Karpas-422 (cell line): ENCODE measurements around the gene LSMEM2. TPM values are rescaled to one million over a fixed set of nuclear protein-coding genes. Genes with fewer than 3 reads are reported as not detected.

Source experiments
- DNase-seq: peaks from one replicate; pipeline ENCODE4 v3.0.0-alpha.2; 2015
- H2AFZ ChIP-seq: fragments of 200-600 bp; sonication (generic); 2 replicates; pipeline ENCODE4 v1.6.1; 2014; ENCODE audit warnings: antibody characterized with exemption, low read length, mixed read lengths
- H3K27ac ChIP-seq: fragments of 200-600 bp; sonication (generic); 2 replicates; pipeline ENCODE4 v1.5.1; 2014; ENCODE audit warnings: mild to moderate bottlenecking, low read length, moderate library complexity
- H3K27me3 ChIP-seq: fragments of 200-600 bp; sonication (generic); 2 replicates; pipeline ENCODE4 v1.6.1; 2014; ENCODE audit warnings: low read length, mixed read lengths
- H3K36me3 ChIP-seq: fragments of 200-600 bp; sonication (generic); 2 replicates; pipeline ENCODE4 v1.6.1; 2014; ENCODE audit warnings: low read length, mixed read lengths; ENCODE audit not compliant: insufficient read depth
- H3K4me1 ChIP-seq: fragments of 200-600 bp; sonication (generic); 2 replicates; pipeline ENCODE4 v1.6.1; 2014; ENCODE audit warnings: mild to moderate bottlenecking, low read length, mixed read lengths
- H3K4me2 ChIP-seq: fragments of 200-600 bp; sonication (generic); 2 replicates; pipeline ENCODE4 v1.6.1; 2014; ENCODE audit warnings: low read length, low read depth, mild to moderate bottlenecking; ENCODE audit not compliant: poor library complexity, severe bottlenecking
- H3K4me3 ChIP-seq: fragments of 200-600 bp; sonication (generic); 2 replicates; pipeline ENCODE4 v1.5.1; 2014; ENCODE audit warnings: mild to moderate bottlenecking, antibody characterized with exemption, low read length, mixed read lengths
- H3K79me2 ChIP-seq: fragments of 200-600 bp; sonication (generic); 2 replicates; pipeline ENCODE4 v1.6.1; 2014; ENCODE audit warnings: mild to moderate bottlenecking, low read length, mixed read lengths
- H3K9ac ChIP-seq: fragments of 200-600 bp; sonication (generic); 2 replicates; pipeline ENCODE4 v1.6.0; 2014; ENCODE audit warnings: low read length
- H3K9me2 ChIP-seq: fragments of 200-600 bp; sonication (generic), shearing (Covaris generic); replicated peaks from 2 replicates; pipeline ENCODE4 v1.6.0; 2014; ENCODE audit warnings: mild to moderate bottlenecking, low read length, moderate library complexity; ENCODE audit not compliant: insufficient read depth
- H3K9me3 ChIP-seq: fragments of 300-700, 200-600 bp; sonication (generic); 2 replicates; pipeline ENCODE4 v1.6.1; 2014; ENCODE audit warnings: low read length, mixed read lengths
- H4K20me1 ChIP-seq: fragments of 200-600 bp; sonication (generic); 2 replicates; pipeline ENCODE4 v1.6.1; 2014; ENCODE audit warnings: mild to moderate bottlenecking, antibody characterized with exemption, low read length, low read depth; ENCODE audit not compliant: insufficient read depth
- total RNA-seq: library from RNA; depleted of rRNA; stranded (reverse); fragments of >200 nt; shearing (Covaris generic); gene quantifications from 2 replicates; pipeline ENCODE4 v1.2.3, GENCODE V29; 2014; ENCODE audit warnings: low replicate concordance; rRNA removed

The LSMEM2 gene
- 0.14 TPM in 1 of 2 replicates, not detected in the other for total RNA-seq

- no peaks in the 10 kb centered on the region for H3K4me1 ChIP-seq
- no peak within 1 kb of the TSS for H3K27ac ChIP-seq
- no peaks in the 10 kb centered on the region for H3K36me3 ChIP-seq
- no peaks in the 10 kb centered on the region for H4K20me1 ChIP-seq
- no peak within 1 kb of the TSS for H2AFZ ChIP-seq
- no peak within 1 kb of the TSS for H3K4me3 ChIP-seq
- no peaks in the 10 kb centered on the region for H3K9me3 ChIP-seq
- no peaks in the 10 kb centered on the region for H3K27me3 ChIP-seq
- no peaks in the 10 kb centered on the region for H3K9me2 ChIP-seq
- H3K4me2 ChIP-seq: no peak within 1 kb of the TSS
- DNase-seq: no peak
- H3K79me2 ChIP-seq: no peaks in the 10 kb centered on the region
- no peak within 1 kb of the TSS for H3K9ac ChIP-seq
Measured at GRCh38 chr3:50278880-50279224, at the start of gene LSMEM2. LSMEM2 (plus strand) TSS chr3:50279087; CDS start chr3:50279114, 27 bp downstream.

GRCh38 chr3:50229490-50229889 lies 49.4 kb upstream of the LSMEM2 start:
- Histone ChIP-seq H3K4me2 (peak overlapping the region; percentile 37), H3K36me3 (no peaks in the 10 kb centered on the region), H3K27ac (peak overlapping the region; percentile 58; the same call in 1 of the 2 replicates), H3K9ac (no peak overlapping the region), H3K9me2 (no peaks in the 10 kb centered on the region), H4K20me1 (no peaks in the 10 kb centered on the region), H3K79me2 (no peaks in the 10 kb centered on the region; the same call in 1 of the 2 replicates), H3K4me3 (no peak overlapping the region), H3K27me3 (no peaks in the 10 kb centered on the region), H3K9me3 (no peaks in the 10 kb centered on the region), H3K4me1 (peaks cover 44% of the 10 kb centered on the region), H2AFZ (no peak overlapping the region)
- no peak for DNase-seq

GRCh38 chr3:50230104-50230793 lies 48.6 kb upstream of the LSMEM2 start:
- Histone ChIP-seq H3K4me1 (peaks cover 51% of the 10 kb centered on the region), H3K36me3 (no peaks in the 10 kb centered on the region), H4K20me1 (no peaks in the 10 kb centered on the region), H3K4me3 (peak overlapping the region; percentile 11; the same call in 1 of the 2 replicates), H3K9ac (peak overlapping the region; percentile 48), H3K9me2 (no peaks in the 10 kb centered on the region), H3K9me3 (no peaks in the 10 kb centered on the region), H3K27ac (no peak overlapping the region; the same call in 1 of the 2 replicates), H3K4me2 (peak overlapping the region; percentile 37), H3K79me2 (no peaks in the 10 kb centered on the region; the same call in 1 of the 2 replicates), H3K27me3 (no peaks in the 10 kb centered on the region), H2AFZ (peak overlapping the region; percentile 55; the same call in 1 of the 2 replicates)
- peak; percentile 59 for DNase-seq

DNA sequence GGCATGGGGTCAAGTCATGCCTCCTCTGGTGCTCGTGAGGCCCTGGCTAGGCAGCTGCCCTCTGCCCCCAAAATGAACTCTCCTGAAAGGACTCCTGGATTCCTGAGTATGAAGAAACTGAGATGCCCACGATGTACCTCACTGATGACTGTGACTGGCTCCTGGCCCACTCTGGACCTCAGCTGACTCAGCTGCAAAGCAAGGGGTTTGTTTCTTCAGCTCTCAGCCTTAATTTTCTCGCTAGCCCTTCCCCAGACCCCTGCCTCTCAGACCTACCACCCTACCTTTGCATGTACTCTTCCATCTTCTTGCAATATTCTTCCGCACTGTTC lies 48.1 kb upstream of the LSMEM2 start:
- no peaks in the 10 kb centered on the region for H3K36me3 ChIP-seq
- no peak overlapping the region for H3K27ac ChIP-seq
- no peaks in the 10 kb centered on the region for H3K9me3 ChIP-seq
- no peaks in the 10 kb centered on the region for H3K27me3 ChIP-seq
- no peak for DNase-seq
- H3K4me2 ChIP-seq: peak overlapping the region; percentile 37
- no peaks in the 10 kb centered on the region; the same call in 1 of the 2 replicates for H3K79me2 ChIP-seq
- peak overlapping the region; percentile 48 for H3K9ac ChIP-seq
- no peak overlapping the region; the same call in 1 of the 2 replicates for H3K4me3 ChIP-seq
- peaks cover 54% of the 10 kb centered on the region for H3K4me1 ChIP-seq
- no peaks in the 10 kb centered on the region for H3K9me2 ChIP-seq
- H2AFZ ChIP-seq: peak overlapping the region; percentile 55; the same call in 1 of the 2 replicates
- no peaks in the 10 kb centered on the region for H4K20me1 ChIP-seq

DNA sequence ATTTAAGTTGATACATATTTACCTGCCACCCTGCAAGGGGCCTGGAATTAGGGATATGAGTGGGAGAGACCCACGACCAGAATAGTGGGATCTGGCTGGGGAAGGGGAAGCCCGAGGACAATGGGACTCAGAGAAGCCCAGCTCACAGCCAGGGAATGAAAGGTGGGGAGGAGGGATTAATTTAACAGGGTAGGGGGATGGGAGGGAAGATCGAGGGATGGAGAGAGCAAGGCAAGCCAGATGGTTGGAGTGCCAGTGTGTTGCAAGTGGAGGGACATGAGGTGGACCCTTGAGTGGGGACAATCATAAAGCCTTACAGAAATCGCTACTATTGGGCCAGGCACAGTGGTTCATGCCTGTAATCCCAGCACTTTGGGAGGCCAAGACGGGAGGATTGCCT lies 47.3 kb upstream of the LSMEM2 start:
- H3K9me3 ChIP-seq: no peaks in the 10 kb centered on the region
- H3K36me3 ChIP-seq: no peaks in the 10 kb centered on the region
- peaks cover 5% of the 10 kb centered on the region for H3K79me2 ChIP-seq

GRCh38 chr3:50232303-50232702 lies 46.6 kb upstream of the LSMEM2 start:
- peaks cover 12% of the 10 kb centered on the region for H3K79me2 ChIP-seq
- H3K4me3 ChIP-seq: no peak overlapping the region
- no peak overlapping the region for H2AFZ ChIP-seq
- no peak overlapping the region for H3K9ac ChIP-seq
- H3K9me3 ChIP-seq: no peaks in the 10 kb centered on the region
- DNase-seq: no peak
- no peak overlapping the region for H3K27ac ChIP-seq
- H3K9me2 ChIP-seq: no peaks in the 10 kb centered on the region
- H4K20me1 ChIP-seq: peaks cover 6% of the 10 kb centered on the region; the same call in 1 of the 2 replicates
- H3K36me3 ChIP-seq: no peaks in the 10 kb centered on the region
- peaks cover 40% of the 10 kb centered on the region for H3K4me1 ChIP-seq
- no peak overlapping the region for H3K4me2 ChIP-seq
- H3K27me3 ChIP-seq: no peaks in the 10 kb centered on the region

More for the DNA sequence above, 47.3 kb upstream of the LSMEM2 start:
- Histone ChIP-seq H3K9me2 (no peaks in the 10 kb centered on the region), H4K20me1 (peaks cover 4% of the 10 kb centered on the region; the same call in 1 of the 2 replicates), H3K4me3 (no peak overlapping the region), H2AFZ (no peak overlapping the region), H3K27ac (no peak overlapping the region), H3K9ac (no peak overlapping the region), H3K4me1 (peaks cover 47% of the 10 kb centered on the region), H3K4me2 (no peak overlapping the region), H3K27me3 (no peaks in the 10 kb centered on the region)
- no peak for DNase-seq

DNA sequence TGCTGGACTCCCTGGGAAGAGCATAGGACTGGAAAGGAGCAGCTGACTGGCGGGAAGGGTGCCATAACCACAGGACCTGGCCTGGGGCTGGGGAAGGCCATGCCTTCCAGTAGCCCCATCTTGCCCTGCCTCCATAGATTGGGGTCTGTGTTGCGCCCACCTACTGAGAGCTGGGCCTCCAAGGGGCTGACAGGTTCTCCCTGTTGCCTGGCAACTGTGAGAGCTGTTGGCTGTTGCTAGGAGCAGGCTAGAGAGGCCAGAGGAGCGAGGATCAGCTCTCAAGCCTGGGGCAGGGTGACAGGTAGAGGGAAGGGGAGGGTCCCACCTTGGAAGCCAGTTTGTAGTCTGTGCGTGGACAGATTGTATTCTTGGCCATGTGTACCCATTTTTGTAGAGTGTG lies 45.7 kb upstream of the LSMEM2 start:
- Histone ChIP-seq H3K4me3 (no peak overlapping the region), H3K9ac (no peak overlapping the region), H3K9me2 (no peaks in the 10 kb centered on the region), H3K27me3 (no peaks in the 10 kb centered on the region), H3K9me3 (no peaks in the 10 kb centered on the region), H3K4me2 (no peak overlapping the region), H3K36me3 (no peaks in the 10 kb centered on the region), H3K27ac (no peak overlapping the region), H3K79me2 (peaks cover 21% of the 10 kb centered on the region), H2AFZ (no peak overlapping the region), H4K20me1 (peaks cover 7% of the 10 kb centered on the region; the same call in 1 of the 2 replicates), H3K4me1 (peaks cover 38% of the 10 kb centered on the region)
- no peak for DNase-seq

DNA sequence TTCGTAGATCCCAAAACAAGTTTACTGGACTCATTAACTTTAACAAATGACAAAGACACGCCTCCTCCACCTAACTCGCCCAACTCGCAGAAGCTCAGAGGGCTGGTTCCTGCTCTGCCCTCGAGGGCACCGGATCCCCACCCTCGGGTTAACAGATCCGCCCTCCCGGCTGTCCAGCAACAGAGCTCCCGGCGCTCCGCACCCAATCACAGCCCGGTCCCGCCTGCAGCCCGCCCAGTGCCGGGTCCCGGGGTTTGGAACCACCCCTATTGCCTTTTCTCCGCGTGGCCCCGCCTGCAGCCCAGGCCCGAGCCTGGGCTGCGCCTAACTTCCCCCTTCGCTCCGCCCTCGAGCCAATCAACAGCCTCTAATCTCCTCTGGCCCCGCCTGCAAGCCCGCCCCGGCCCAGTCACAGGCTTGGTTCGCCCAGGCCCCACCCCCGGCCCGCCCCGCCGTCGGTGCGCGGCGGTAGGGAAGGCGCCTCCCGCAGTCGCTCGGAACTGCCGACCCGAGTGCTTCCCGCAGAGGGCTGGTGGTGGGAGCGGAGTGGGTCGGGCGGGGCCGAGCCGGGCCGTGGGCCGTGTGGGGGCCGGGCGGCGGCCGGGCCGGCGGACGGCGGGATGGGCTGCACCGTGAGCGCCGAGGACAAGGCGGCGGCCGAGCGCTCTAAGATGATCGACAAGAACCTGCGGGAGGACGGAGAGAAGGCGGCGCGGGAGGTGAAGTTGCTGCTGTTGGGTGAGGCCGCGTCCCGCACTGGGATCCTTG lies 43.0 kb upstream of the LSMEM2 start, which contains the start of gene GNAI2:
Gene GNAI2 (plus strand): TSS at position 489 of the 768 bp plus-strand sequence. CDS start 132 bp downstream, at position 621.
- Histone ChIP-seq H3K36me3 (peaks cover 10% of the 10 kb centered on the region; the same call in 1 of the 2 replicates), H3K27ac (peak within 1 kb of the TSS; percentile 90), H2AFZ (no peak within 1 kb of the TSS), H4K20me1 (peaks cover 30% of the 10 kb centered on the region), H3K4me1 (peaks cover 42% of the 10 kb centered on the region), H3K27me3 (no peaks in the 10 kb centered on the region), H3K4me3 (peak within 1 kb of the TSS; percentile 95), H3K9me3 (no peaks in the 10 kb centered on the region), H3K79me2 (peaks cover 46% of the 10 kb centered on the region), H3K9me2 (no peaks in the 10 kb centered on the region), H3K9ac (peak within 1 kb of the TSS; percentile 95), H3K4me2 (peak within 1 kb of the TSS; percentile 89)
- DNase-seq: peak; percentile 99
